Endothelial cell of hepatic sinusoid (primary cell): Measurements from ENCODE around the gene SAMD10.
"Not testable (repeated sequence)": the region's sequence is repeated elsewhere in the genome, so short reads cannot be mapped to it uniquely, and the experiment has no call there.

Source experiments
- in situ Hi-C: cut with HindIII; loops from 2 replicates; pipeline ENCODE4 v1.10.0; 2017; ENCODE audit warnings: low sequenced_read_pairs

The SAMD10 gene

GRCh38 chr20:63942969-63943807 lies 36.3 kb downstream of the SAMD10 start:
- in situ Hi-C loops, result loop anchor here (5.0 kb wide), 1 partner anchor 46 kb away; the partner anchor contains the start of gene DNAJC5

GRCh38 chr20:63942250-63942951 lies 37.0 kb downstream of the SAMD10 start:
- in situ Hi-C loops, result loop anchor here (5.0 kb wide), 1 partner anchor 45 kb away; the partner anchor contains the start of gene DNAJC5

- in situ Hi-C loops, result loop anchor here (5.0 kb wide), 1 partner anchor 44 kb away; the partner anchor contains the start of gene DNAJC5
These were observed 38.0 kb downstream of the SAMD10 start for GRCh38 chr20:63941282-63942081.

GRCh38 chr20:63940472-63941266 lies 38.8 kb downstream of the SAMD10 start:
- in situ Hi-C loops, result loop anchor here (5.0 kb wide), 1 partner anchor 43 kb away; the partner anchor contains the start of gene DNAJC5

GRCh38 chr20:63940071-63940471 lies 39.4 kb downstream of the SAMD10 start:
- in situ Hi-C loops, result loop anchor here (5.0 kb wide), 1 partner anchor 43 kb away; the partner anchor contains the start of gene DNAJC5

- in situ Hi-C loops, result no loop called here
These were observed 40.1 kb downstream of the SAMD10 start for GRCh38 chr20:63939061-63939935.

GRCh38 chr20:63937596-63937995 lies 41.8 kb downstream of the SAMD10 start:
- in situ Hi-C loops, result no loop called here

- in situ Hi-C loops, result no loop called here
These were observed 44.0 kb downstream of the SAMD10 start for GRCh38 chr20:63935447-63935846.

- in situ Hi-C loops, result no loop called here
These were observed 45.0 kb downstream of the SAMD10 start for GRCh38 chr20:63934271-63935068.

- in situ Hi-C loops, result no loop called here
These were observed 45.8 kb downstream of the SAMD10 start for GRCh38 chr20:63933646-63934045.

GRCh38 chr20:63932606-63933160 lies 46.8 kb downstream of the SAMD10 start:
- in situ Hi-C loops, result no loop called here

- in situ Hi-C loops, result no loop called here
These were observed 47.7 kb downstream of the SAMD10 start for GRCh38 chr20:63931735-63932134.

- in situ Hi-C loops, result no loop called here
These were observed 48.4 kb downstream of the SAMD10 start for GRCh38 chr20:63930971-63931553.

- in situ Hi-C loops, result not testable (repeated sequence)
These were observed 50.0 kb downstream of the SAMD10 start for GRCh38 chr20:63929473-63929883.

- in situ Hi-C loops, result no loop called here
These were observed 50.4 kb downstream of the SAMD10 start for GRCh38 chr20:63929071-63929470.

- in situ Hi-C loops, result no loop called here
These were observed 53.1 kb downstream of the SAMD10 start for GRCh38 chr20:63926298-63926697.

GRCh38 chr20:63924241-63924640 lies 55.2 kb downstream of the SAMD10 start:
- in situ Hi-C loops, result no loop called here
